Endometrial microvascular endothelial cells (primary cell): ENCODE measurements around the gene TSSK3. TPM values are rescaled to one million over a fixed set of nuclear protein-coding genes. Genes with fewer than 3 reads are reported as not detected.

Source experiments
- in situ Hi-C: cut with HindIII; loops from 2 replicates; pipeline ENCODE4 v1.10.0; 2017; ENCODE audit warnings: low sequenced_read_pairs, low pct_unique_long_range_greater_than_20kb; ENCODE audit errors: inconsistent ontology term
- total RNA-seq: library from RNA; depleted of rRNA; stranded (reverse); fragments of >200 nt; gene quantifications from one replicate; pipeline ENCODE4 v1.2.3, GENCODE V29; 2015; ENCODE audit errors: inconsistent ontology term

Gene TSSK3
- total RNA-seq, 1 donor from 2014 or later, result not detected

- in situ Hi-C loops, result no loop called here
These were observed 25.2 kb upstream of the TSSK3 start for GRCh38 chr1:32336963-32337675.

GRCh38 chr1:32337855-32338636 lies 24.3 kb upstream of the TSSK3 start:
- in situ Hi-C loops, result no loop called here

DNA sequence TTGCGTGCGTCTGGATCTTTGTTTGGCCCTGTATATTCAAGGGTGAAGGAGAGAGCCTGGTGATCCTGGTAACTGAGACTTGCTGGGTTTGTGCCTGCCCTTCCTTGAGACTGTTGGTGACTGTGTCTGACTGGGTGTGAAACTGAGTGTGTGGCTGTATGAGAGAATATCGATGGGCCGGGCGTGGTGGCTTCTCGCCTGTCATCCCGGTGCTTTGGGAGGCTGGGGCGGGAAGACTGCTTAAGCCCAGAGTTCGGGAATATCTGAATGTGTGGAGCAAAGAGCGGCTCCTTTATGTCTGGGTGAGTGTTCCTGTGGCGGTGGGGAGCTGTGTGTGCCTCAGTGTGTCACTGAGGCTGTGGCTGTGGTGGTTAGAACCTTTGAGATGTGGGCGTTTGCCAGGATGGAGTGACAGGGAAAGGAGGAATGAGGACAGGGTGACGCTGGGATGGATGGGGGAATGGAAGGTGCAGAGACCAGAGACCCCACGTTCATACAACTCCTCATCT lies 23.6 kb upstream of the TSSK3 start:
- in situ Hi-C loops, result no loop called here

DNA sequence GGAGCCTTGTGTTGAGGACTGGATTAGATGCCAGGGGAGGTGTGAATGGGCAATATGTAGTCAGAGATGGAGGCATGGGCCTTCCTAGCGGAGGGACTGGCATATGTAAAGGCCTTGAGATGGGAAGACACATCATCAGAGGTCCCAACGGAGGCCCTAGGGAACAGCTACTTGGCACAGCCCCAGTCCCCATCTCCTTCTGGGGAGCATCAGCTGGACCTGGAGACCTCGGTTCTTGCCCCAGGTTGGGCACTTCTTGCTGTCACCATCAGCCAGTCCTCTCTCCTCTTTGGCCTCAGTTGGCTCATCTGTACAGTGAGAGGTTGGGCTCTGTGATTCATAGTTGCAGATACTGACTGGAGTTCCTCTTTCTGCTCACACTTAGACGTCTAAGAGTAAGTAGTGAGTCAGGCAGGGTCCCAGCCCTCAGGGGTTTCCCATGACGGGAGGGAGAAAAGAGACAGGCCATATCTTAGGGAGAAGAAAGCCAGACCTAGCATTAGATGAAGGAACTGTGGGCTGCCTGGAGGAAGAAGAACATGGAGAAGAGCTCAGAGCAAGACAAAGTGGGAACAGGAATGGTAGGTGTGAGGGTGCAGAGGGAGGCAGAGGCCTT lies 22.9 kb upstream of the TSSK3 start:
- in situ Hi-C loops, result no loop called here

GRCh38 chr1:32341186-32341757 lies 21.1 kb upstream of the TSSK3 start:
- in situ Hi-C loops, result no loop called here

- in situ Hi-C loops, result no loop called here
These were observed 20.4 kb upstream of the TSSK3 start for GRCh38 chr1:32341971-32342370.

- in situ Hi-C loops, result no loop called here
These were observed 19.6 kb upstream of the TSSK3 start for GRCh38 chr1:32342704-32343103.

DNA sequence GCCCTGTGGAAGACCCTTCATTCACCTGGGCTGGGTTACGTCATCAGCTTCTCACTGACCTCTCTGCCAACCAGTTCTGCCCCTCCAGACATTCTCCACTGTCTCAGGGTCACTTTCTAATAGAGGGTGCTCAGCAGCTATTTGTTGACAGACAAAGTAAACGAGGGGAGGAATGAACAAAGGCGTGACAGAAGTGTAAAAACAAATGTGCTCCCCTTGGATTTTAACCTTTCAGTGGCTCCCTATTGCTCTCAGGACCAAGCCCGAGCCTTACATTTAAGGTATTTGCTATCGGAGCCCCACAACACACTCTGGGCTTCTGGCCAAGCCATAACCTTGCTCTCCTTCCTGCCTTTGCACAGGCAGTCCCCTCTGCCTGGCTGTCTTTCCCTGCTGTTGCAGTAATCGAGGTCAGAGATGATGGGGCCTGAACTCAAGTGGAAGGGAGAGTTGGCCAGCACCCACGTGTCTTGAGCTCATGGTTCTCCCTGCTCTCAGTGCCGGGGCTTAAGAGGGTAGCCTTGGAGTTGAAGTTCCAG lies 17.0 kb upstream of the TSSK3 start:
- in situ Hi-C loops, result no loop called here

DNA sequence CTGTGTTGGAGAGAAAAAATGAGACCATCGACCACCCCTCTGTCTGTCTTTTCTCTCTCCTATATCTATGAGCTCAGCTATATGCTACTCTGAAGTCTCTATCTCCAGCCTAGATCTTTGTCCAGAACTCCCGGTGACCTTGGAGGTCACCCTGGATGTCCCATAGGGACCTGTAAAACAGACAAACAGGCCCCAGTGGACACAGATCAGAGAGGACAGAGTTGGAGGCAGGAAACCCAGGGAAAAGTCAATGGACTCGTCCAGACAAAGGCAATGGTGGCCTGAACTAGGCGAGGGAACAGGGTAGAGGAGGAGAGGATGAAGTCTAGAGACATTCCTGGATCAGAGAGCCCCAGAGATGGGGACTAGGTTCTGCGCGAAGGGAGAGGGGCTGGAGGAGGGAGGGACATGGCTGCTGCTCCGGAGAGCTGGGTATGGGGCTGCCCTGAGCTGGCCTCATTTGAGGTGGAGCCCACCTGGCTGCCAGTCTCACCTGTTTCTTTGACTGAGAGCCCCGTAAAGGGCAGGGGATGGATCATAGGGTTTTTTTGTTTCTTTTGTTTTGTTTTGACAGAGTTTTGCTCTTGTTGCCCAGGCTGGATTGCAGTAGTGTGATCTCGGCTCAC lies 15.7 kb upstream of the TSSK3 start:
- in situ Hi-C loops, result no loop called here

DNA sequence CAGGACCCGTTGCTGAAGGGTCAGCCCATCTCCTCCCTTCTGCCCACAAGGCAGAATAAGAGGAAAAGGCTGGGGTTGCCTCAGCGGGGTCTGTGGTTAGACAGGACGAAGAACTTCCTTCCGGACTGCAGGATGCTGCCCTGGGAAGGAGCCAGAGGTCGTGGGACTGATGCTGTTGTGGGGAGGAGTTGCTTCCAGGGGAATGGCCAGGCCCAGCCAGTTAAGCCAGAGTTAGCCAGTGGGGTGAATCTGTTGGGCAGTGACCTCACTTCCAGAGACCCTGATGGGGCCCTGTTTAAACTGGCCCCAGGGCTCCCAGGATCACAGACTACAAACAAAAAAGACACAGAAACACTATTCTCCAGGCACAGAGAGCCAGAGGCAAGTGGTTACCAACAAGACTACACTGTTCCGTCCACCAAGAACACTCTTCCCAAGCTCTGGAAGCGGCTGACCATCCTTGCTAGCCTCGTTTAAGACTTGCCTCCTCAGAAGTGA lies 13.1 kb upstream of the TSSK3 start:
- in situ Hi-C loops, result no loop called here

DNA sequence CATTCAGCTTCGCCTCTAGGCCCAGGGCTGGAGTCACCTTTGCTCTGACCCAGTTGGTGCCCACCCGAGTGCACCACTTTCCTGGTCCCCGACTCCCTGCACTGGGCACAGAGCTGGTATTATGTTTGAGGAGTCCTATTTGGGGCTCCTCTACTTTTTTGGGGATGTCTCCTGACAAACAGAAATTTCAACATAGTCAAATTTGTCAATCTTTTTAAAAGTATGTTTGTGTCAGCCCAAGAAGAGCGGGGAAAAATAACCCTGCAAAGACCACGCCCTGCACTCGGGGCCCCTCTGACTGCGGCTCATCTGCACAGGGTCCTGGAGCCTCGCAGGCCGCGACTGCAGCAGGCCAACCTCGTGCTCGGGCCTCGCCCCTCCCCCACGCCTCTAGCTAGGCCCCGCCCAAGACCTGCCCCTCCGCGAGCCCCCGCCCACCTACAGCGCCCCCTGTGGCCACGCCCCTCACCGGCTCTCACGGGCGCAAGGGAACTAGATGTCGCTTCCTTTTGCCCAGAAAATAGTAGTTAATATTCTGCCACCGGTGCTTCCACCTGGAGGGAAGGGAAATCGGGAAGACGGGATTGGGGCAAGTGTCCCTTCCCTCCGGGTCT lies 11.4 kb upstream of the TSSK3 start:
- in situ Hi-C loops, result no loop called here

DNA sequence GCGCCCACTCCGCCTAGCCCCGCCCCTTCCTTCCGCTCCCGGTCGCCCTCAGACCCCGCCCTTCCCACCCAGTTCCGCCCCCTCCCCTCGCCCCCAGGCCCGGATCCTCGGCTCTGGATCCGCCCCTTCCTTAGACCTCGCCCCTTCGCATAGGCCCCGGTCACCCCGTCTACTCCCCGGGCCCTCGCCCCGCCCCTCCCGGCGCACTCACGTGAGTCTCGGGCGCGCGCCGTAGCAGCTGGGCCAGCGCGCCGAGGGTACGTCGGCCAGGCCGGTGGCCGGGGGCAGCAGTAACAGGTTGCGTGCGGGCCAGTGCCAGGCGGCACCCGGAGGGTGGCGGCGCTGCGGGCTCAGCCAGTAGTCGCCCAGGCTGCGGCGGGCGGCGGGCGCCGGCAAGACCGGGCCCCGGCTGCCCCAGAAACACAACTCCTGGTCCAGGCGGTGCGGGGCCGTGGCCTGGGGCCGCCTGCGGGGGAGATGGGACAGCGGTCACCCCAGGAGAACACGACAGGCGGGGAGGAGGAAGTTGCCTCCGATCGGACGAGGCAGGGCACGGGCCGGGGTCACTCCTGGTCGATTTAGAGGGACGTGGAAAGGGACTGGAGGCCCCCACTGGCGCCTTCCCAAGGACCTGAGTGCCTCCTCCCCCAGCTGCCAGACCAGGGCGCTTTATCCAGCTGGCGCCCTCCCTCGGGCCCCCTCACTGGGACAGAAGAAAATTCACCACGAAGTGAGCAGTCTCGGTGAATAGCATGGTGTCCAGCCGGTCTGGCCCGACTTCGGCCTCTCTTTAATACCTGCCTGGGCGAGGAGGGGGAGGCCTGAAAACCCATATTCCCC lies 10.7 kb upstream of the TSSK3 start:
- in situ Hi-C loops, result no loop called here

DNA sequence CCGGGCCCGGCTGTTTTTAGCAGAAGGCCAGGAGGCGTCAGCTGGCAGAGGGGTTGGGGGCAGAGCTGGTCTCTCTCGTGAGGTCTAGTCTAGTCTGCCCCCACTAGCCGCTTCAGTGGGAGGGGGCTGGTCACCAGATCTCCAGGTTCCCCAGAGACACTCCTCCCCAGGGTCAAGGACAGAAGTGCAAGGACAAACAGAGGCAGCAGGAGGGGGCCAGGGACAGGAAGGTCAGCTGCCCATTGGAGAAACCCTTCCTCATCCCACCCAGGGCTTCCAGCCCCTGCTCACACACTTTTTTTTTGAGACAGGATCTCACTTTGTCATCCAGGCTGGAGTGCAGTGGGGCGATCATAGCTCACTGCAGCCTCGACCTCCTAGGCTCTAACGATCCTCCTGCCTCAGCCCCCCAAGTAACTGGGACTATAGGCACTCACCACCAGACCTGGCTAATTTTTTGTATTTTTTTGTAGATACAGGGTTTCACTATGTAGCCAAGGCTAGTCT lies 10.0 kb upstream of the TSSK3 start:
- in situ Hi-C loops, result no loop called here

DNA sequence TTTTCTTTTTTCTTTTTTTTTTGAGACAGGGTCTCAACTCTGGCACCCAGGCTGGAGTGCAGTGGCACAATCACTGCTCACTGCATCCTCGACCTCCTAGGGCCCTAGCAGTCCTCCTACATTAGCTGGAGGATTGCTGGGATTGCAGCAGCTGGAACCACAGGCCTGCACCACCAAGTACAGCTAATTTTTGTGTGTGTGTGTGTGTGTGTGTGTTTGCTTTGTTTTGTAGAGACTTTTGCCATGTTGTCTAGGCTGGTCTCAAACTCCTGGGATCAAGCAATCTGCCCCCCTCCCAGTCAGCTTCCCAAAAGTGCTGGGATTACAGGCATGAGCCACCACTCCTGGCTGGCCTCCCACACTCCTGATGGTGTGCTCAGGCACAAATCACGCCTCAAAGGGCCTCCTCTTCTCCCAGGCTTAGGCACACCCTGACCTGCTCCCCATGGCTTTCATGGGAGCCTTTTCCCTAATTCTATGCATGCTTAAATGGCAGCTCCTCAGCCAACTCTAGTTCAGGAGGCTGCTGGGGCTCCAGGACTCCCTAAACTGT lies 9.4 kb upstream of the TSSK3 start:
- in situ Hi-C loops, result no loop called here

- in situ Hi-C loops, result no loop called here
These were observed 8.9 kb upstream of the TSSK3 start for GRCh38 chr1:32353431-32353830.

GRCh38 chr1:32353886-32354570 lies 8.3 kb upstream of the TSSK3 start:
- in situ Hi-C loops, result no loop called here
